ENCODE measurements around the gene SERPINF2.

Gene SERPINF2

GRCh38 chr17:1716076-1716911 is 26.4 kb upstream of the SERPINF2 start:
- DNase-seq (ENCODE audit: low read depth): peak; percentile 100

- peak; percentile 99 for DNase-seq (ENCODE audit: low read depth)
Measured at GRCh38 chr17:1716912-1717695, 25.6 kb upstream of the SERPINF2 start.

GRCh38 chr17:1718362-1719165 is 24.1 kb upstream of the SERPINF2 start:
- DNase-seq (ENCODE audit: low read depth): no peak

- DNase-seq (ENCODE audit: low read depth): no peak
Measured at GRCh38 chr17:1720856-1721386, 21.8 kb upstream of the SERPINF2 start.

- peak; percentile 78 for DNase-seq (ENCODE audit: low read depth)
Measured at GRCh38 chr17:1722022-1722421, 20.6 kb upstream of the SERPINF2 start.

GRCh38 chr17:1724351-1724868 is 18.3 kb upstream of the SERPINF2 start, which contains the start of gene WDR81:
TSS of gene WDR81 (plus strand) at chr17:1724704. CDS start at chr17:1724960, 256 bp downstream.
- peak; percentile 70 for DNase-seq (ENCODE audit: low read depth)

GRCh38 chr17:1724869-1725641 is 17.6 kb upstream of the SERPINF2 start:
- no peak for DNase-seq (ENCODE audit: low read depth)

- DNase-seq (ENCODE audit: low read depth): no peak
Measured at GRCh38 chr17:1725642-1726511, 16.8 kb upstream of the SERPINF2 start.

GRCh38 chr17:1726626-1727257 is 15.9 kb upstream of the SERPINF2 start:
- no peak for DNase-seq (ENCODE audit: low read depth)

GRCh38 chr17:1727258-1727789 is 15.3 kb upstream of the SERPINF2 start:
- DNase-seq (ENCODE audit: low read depth): no peak

- no peak for DNase-seq (ENCODE audit: low read depth)
Measured at GRCh38 chr17:1727876-1728630, 14.6 kb upstream of the SERPINF2 start.

- no peak for DNase-seq (ENCODE audit: low read depth)
Measured at GRCh38 chr17:1729966-1730325, 12.7 kb upstream of the SERPINF2 start.

- DNase-seq (ENCODE audit: low read depth): peak; percentile 68
Measured at GRCh38 chr17:1730326-1731193, 12.1 kb upstream of the SERPINF2 start.

- no peak for DNase-seq (ENCODE audit: low read depth)
Measured at GRCh38 chr17:1731194-1731506, 11.5 kb upstream of the SERPINF2 start.

- DNase-seq (ENCODE audit: low read depth): no peak
Measured at GRCh38 chr17:1732241-1732832, 10.3 kb upstream of the SERPINF2 start.

GRCh38 chr17:1732833-1733321 is 9.8 kb upstream of the SERPINF2 start:
- DNase-seq (ENCODE audit: low read depth): no peak

- no peak for DNase-seq (ENCODE audit: low read depth)
Measured at GRCh38 chr17:1733759-1734158, 8.9 kb upstream of the SERPINF2 start.

All from stromal cell of bone marrow (primary cell).